H1 (cell line): Measurements from ENCODE around the gene SMIM23.

Experiments used
- CTCF ChIP-seq, 3 experiments: IDR thresholded peaks; 1 replicate in 2 of 3; 2 replicates in 1 of 3; pipeline versions ENCODE4 v1.5.1 to v1.6.1; 2011; ENCODE audit warnings: low read length in 3 of 3, mild to moderate bottlenecking in 3 of 3, inconsistent platforms in 2 of 3, low read depth in 1 of 3, moderate library complexity in 1 of 3; ENCODE audit not compliant: insufficient read depth in 1 of 3; ENCODE audit errors: control extremely low read depth in 1 of 3
- EGR1 ChIP-seq: IDR thresholded peaks from 2 replicates; pipeline ENCODE4 v1.6.1; 2011; ENCODE audit warnings: low read depth, low read length, borderline replicate concordance
- HDAC6 ChIP-seq: IDR thresholded peaks from one replicate; pipeline ENCODE4 v1.7.1; 2012; ENCODE audit warnings: low read depth, mild to moderate bottlenecking, inconsistent platforms, low read length, moderate library complexity
- POLR2AphosphoS5 ChIP-seq: IDR thresholded peaks from 2 replicates; pipeline ENCODE4 v1.6.1; 2011; ENCODE audit warnings: low read depth, low read length
- SIN3A ChIP-seq, 2 experiments: IDR thresholded peaks in 1 of 2; conservative IDR thresholded peaks in 1 of 2; 2 replicates each; pipeline ENCODE4 v1.6.1; 2011 to 2012; ENCODE audit warnings: low read length in 2 of 2, improper control_type of control experiment in 1 of 2, low read depth in 1 of 2, mild to moderate bottlenecking in 1 of 2
- TEAD4 ChIP-seq: IDR thresholded peaks from 2 replicates; pipeline ENCODE4 v1.6.1; 2012; ENCODE audit warnings: low read depth, low read length, inconsistent platforms, mixed read lengths

DNA sequence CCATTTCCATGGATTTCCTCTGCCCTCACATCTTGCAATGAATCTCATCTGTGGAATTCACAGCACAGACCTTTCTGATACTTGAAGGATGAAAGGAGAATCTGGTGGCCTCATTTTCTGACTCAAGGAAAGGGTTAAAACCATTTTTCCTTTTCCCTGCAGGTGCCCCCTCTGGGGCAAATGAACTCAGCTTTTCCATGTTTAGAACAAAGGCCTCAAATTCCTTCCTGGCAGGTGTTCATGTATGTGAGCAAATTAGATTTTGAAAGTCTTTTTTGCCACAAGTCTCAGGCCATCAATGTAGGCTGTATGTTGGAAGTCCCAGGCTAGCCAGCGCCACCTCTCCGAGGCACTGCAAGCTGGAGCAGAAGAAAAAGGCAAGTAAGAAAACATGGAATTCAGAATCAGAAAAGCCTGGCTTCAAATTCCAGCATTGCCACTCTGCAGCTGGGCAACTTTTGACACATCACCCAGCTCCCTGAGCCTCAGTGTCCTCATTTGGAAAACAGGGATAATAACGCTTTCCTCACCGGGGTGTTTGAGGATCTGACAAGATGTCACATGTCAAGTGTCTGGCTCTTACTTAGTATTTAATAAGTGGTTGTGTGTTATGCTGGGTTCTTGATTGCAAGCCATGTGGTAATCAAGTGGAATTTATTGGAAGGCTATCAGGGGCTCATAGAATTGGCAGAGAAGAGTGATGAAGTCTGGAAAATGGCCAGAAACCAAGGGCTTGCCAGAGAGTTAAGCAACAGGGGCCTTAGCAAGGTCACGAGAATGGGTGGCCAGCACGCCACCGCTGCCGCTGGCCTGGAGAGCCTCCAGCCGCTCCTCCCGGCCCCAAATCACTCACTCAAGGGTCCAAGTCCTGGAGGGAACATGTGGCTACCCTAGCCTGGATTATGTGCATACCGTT is 48.4 kb upstream of the SMIM23 start:
- TF ChIP-seq SIN3A (conservative IDR thresholded peaks at IDR 0.05 in 1 of 2, IDR thresholded peaks at IDR 0.05 in 1 of 2; ENCODE audit: low read depth in 1 of 2, low read length in 2 of 2) = no peak
- no peak for TF ChIP-seq CTCF (IDR thresholded peaks at IDR 0.05; ENCODE audit: control extremely low read depth in 1 of 3, insufficient read depth in 1 of 3, low read depth in 1 of 3, low read length in 3 of 3)
- no peak for TF ChIP-seq HDAC6
- no peak for TF ChIP-seq EGR1
- TF ChIP-seq TEAD4 = 0 out of 2 replicates have a peak, but pooled peaks have one; percentile 11
- no peak for TF ChIP-seq POLR2AphosphoS5
